HEK293 (cell line): Measurements from ENCODE around the gene FRAS1.
"Not testable (repeated sequence)": the region's sequence is repeated elsewhere in the genome, so short reads cannot be mapped to it uniquely, and the experiment has no call there.

Experiments used
- CTCF ChIA-PET: fragments of 350-600 bp; formaldehyde crosslinking; extraction: SDS; loops from one replicate; lab custom pipeline; 2021; ENCODE audit warnings: antibody characterized with exemption; lab: Yijun Ruan, JAX
- POLR2A ChIA-PET: fragments of 300-600 bp; formaldehyde crosslinking; extraction: SDS; loops from one replicate; lab custom pipeline; 2020; ENCODE audit warnings: antibody characterized with exemption, inconsistent platforms; lab: Yijun Ruan, JAX
- H3K27ac ChIP-seq: fragments of 200-500 bp; sonication (Bioruptor generic); 2 replicates; pipeline ENCODE4 v1.5.1; 2014; ENCODE audit warnings: low read depth, low read length, control low read depth, inconsistent platforms; ENCODE audit errors: extremely low read depth
- H3K36me3 ChIP-seq, 2 experiments: fragments of 200-500 bp in 1 of 2; sonication (Bioruptor generic) in 1 of 2; 1 replicate in 1 of 2; 2 replicates in 1 of 2; pipeline ENCODE4 v1.5.1; 2014 to 2017; ENCODE audit warnings: inconsistent platforms in 2 of 2, low read length in 2 of 2; ENCODE audit not compliant: control insufficient read depth in 2 of 2, insufficient read depth in 1 of 2
- H3K4me1 ChIP-seq: fragments of 200-500 bp; sonication (Bioruptor generic); 2 replicates; pipeline ENCODE4 v1.5.1; 2014; ENCODE audit warnings: mild to moderate bottlenecking, low read length, inconsistent platforms; ENCODE audit not compliant: control insufficient read depth, insufficient read depth
- H3K4me3 ChIP-seq: 2 replicates; pipeline ENCODE4 v1.5.1; 2011; ENCODE audit warnings: low read depth, mild to moderate bottlenecking, control low read depth, low read length, moderate library complexity
- H3K9me3 ChIP-seq: fragments of 200-500 bp; sonication (Bioruptor generic); 2 replicates; pipeline ENCODE4 v1.5.1; 2014; ENCODE audit warnings: low read depth, low read length, inconsistent platforms; ENCODE audit not compliant: control insufficient read depth, insufficient read depth
- EGR2 ChIP-seq: fragments of 450-650 bp; formaldehyde crosslinking; IDR thresholded peaks from 2 replicates; pipeline ENCODE4 v1.5.1; 2016; ENCODE audit warnings: low read depth, missing biosample characterization, missing genetic modification characterization
- FEZF1 ChIP-seq: fragments of 450-650 bp; formaldehyde crosslinking; IDR thresholded peaks from 2 replicates; pipeline ENCODE4 v1.5.1; 2016; ENCODE audit warnings: missing biosample characterization, missing genetic modification characterization
- PRDM1 ChIP-seq: fragments of 450-650 bp; formaldehyde crosslinking; IDR thresholded peaks from 2 replicates; pipeline ENCODE4; 2016; ENCODE audit warnings: missing biosample characterization, missing genetic modification characterization
- ZBTB17 ChIP-seq: fragments of 450-650 bp; formaldehyde crosslinking; IDR thresholded peaks from 2 replicates; pipeline ENCODE4 v1.5.1; 2016; ENCODE audit warnings: missing biosample characterization, missing genetic modification characterization
- ZFP69B ChIP-seq: fragments of 450-650 bp; formaldehyde crosslinking; IDR thresholded peaks from 2 replicates; pipeline ENCODE4 v1.5.1; 2016; ENCODE audit warnings: missing biosample characterization, missing genetic modification characterization
- ZIC2 ChIP-seq: fragments of 450-650 bp; formaldehyde crosslinking; IDR thresholded peaks from 2 replicates; pipeline ENCODE4 v1.5.1; 2016; ENCODE audit warnings: missing biosample characterization, missing genetic modification characterization
- ZNF341 ChIP-seq: fragments of 450-650 bp; formaldehyde crosslinking; IDR thresholded peaks from 2 replicates; pipeline ENCODE4; 2016; ENCODE audit warnings: low read depth, missing biosample characterization, missing genetic modification characterization
- ZNF394 ChIP-seq: fragments of 450-650 bp; formaldehyde crosslinking; IDR thresholded peaks from 2 replicates; pipeline ENCODE4 v1.5.1; 2016; ENCODE audit warnings: missing biosample characterization, missing genetic modification characterization, mild to moderate bottlenecking, moderate library complexity, borderline replicate concordance
- ZNF701 ChIP-seq: fragments of 450-650 bp; formaldehyde crosslinking; IDR thresholded peaks from 2 replicates; pipeline ENCODE4 v1.5.1; 2016; ENCODE audit warnings: missing biosample characterization, missing genetic modification characterization
- TF ChIP-seq, protein P1 (sequence below): fragments of 450-650 bp; formaldehyde crosslinking; IDR thresholded peaks from 2 replicates; pipeline ENCODE4 v1.5.1; 2016; ENCODE audit warnings: missing biosample characterization, missing genetic modification characterization
- TF ChIP-seq, protein P2 (sequence below): fragments of 450-650 bp; formaldehyde crosslinking; IDR thresholded peaks from 2 replicates; pipeline ENCODE4 v1.5.1; 2016; ENCODE audit warnings: missing biosample characterization, missing genetic modification characterization
- TF ChIP-seq, protein P3 (sequence below): fragments of 450-650 bp; formaldehyde crosslinking; IDR thresholded peaks from 2 replicates; pipeline ENCODE4 v1.5.1; 2017; ENCODE audit warnings: missing biosample characterization, missing genetic modification characterization

FRAS1 gene

DNA sequence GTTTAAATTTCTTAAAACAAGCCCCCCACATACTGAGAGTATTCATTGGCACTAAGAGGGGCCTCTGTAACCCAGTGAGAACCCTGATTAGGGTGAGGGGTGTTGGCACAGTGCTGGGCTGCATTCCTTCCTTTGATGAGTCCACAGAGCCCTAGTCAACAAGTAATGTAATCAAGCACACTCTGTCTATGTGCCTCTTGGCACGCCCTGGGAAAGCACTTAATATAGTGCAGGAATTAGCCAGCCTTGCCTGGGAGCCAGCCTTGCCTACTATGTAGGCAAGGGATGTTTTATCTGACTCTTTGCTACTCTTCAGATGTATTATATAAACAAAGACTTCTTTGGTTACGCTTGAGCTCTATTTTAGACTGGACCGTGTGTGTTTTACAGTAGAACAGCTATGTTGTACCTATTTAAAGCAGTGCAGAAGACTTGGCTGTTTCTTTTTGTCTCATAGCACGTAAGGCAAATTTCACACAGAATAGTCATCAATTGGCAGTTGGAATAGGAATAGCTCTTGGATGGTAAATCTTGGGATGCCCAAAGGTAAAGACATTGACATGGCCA lies 64.3 kb downstream of the FRAS1 start:
- Histone ChIP-seq H3K4me1 (no peaks in the 10 kb centered on the region), H3K9me3 (no peaks in the 10 kb centered on the region), H3K4me3 (no peak overlapping the region), H3K36me3 (no peaks in the 10 kb centered on the region), H3K27ac (no peak overlapping the region)
- CTCF ChIA-PET = no interaction called here
- TF ChIP-seq, protein P1, sequence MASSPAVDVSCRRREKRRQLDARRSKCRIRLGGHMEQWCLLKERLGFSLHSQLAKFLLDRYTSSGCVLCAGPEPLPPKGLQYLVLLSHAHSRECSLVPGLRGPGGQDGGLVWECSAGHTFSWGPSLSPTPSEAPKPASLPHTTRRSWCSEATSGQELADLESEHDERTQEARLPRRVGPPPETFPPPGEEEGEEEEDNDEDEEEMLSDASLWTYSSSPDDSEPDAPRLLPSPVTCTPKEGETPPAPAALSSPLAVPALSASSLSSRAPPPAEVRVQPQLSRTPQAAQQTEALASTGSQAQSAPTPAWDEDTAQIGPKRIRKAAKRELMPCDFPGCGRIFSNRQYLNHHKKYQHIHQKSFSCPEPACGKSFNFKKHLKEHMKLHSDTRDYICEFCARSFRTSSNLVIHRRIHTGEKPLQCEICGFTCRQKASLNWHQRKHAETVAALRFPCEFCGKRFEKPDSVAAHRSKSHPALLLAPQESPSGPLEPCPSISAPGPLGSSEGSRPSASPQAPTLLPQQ (tag by site-specific recombination) = no peak
- TF ChIP-seq, protein P2, sequence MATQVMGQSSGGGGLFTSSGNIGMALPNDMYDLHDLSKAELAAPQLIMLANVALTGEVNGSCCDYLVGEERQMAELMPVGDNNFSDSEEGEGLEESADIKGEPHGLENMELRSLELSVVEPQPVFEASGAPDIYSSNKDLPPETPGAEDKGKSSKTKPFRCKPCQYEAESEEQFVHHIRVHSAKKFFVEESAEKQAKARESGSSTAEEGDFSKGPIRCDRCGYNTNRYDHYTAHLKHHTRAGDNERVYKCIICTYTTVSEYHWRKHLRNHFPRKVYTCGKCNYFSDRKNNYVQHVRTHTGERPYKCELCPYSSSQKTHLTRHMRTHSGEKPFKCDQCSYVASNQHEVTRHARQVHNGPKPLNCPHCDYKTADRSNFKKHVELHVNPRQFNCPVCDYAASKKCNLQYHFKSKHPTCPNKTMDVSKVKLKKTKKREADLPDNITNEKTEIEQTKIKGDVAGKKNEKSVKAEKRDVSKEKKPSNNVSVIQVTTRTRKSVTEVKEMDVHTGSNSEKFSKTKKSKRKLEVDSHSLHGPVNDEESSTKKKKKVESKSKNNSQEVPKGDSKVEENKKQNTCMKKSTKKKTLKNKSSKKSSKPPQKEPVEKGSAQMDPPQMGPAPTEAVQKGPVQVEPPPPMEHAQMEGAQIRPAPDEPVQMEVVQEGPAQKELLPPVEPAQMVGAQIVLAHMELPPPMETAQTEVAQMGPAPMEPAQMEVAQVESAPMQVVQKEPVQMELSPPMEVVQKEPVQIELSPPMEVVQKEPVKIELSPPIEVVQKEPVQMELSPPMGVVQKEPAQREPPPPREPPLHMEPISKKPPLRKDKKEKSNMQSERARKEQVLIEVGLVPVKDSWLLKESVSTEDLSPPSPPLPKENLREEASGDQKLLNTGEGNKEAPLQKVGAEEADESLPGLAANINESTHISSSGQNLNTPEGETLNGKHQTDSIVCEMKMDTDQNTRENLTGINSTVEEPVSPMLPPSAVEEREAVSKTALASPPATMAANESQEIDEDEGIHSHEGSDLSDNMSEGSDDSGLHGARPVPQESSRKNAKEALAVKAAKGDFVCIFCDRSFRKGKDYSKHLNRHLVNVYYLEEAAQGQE (tag by site-specific recombination) = no peak
- no peak for TF ChIP-seq ZNF341 (tag by site-specific recombination)
- POLR2A ChIA-PET = no interaction called here

DNA sequence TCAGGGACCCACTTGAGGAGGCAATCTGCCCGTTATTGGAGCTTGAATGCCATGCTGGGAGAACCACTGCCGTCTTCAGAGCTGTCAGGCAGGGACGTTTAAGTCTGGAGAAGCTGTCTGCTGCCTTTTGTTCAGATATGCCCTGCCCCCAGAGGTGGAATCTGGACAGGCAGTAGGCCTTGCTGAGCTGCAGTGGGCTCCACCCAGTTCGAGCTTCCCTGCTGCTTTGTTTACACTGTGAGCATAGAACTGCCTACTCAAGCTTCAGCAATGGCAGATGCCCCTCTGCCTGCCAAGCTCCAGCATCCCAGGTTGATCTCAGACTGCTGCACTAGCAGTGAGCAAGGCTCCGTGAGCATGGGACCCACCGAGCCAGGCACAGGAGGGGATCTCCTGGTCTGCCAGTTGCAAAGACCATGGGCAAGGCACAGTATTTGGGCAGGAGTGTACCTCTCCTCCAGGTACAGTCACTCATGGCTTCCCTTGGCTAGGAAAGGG lies 68.8 kb downstream of the FRAS1 start:
- CTCF ChIA-PET = interaction anchor here (0.6 to 1.3 kb wide), 2 partner anchors 31 to 427 kb away, joined by 3 to 4 read pairs; no protein-coding TSS in a partner anchor
- H3K9me3 ChIP-seq, H3K4me3 ChIP-seq, POLR2A ChIA-PET, H3K36me3 ChIP-seq, H3K27ac ChIP-seq, H3K4me1 ChIP-seq: not testable (repeated sequence)
- TF ChIP-seq, protein P3, sequence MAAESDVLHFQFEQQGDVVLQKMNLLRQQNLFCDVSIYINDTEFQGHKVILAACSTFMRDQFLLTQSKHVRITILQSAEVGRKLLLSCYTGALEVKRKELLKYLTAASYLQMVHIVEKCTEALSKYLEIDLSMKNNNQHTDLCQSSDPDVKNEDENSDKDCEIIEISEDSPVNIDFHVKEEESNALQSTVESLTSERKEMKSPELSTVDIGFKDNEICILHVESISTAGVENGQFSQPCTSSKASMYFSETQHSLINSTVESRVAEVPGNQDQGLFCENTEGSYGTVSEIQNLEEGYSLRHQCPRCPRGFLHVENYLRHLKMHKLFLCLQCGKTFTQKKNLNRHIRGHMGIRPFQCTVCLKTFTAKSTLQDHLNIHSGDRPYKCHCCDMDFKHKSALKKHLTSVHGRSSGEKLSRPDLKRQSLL (tag by site-specific recombination) = peak; percentile 66; the same call in 1 of the 2 replicates
- TF ChIP-seq EGR2 (tag by site-specific recombination) (peak; percentile 18; the same call in 1 of the 2 replicates), ZIC2 (peak; percentile 23; the same call in 1 of the 2 replicates), FEZF1 (tag by site-specific recombination) (peak; percentile 47; the same call in 1 of the 2 replicates), ZNF394 (tag by site-specific recombination) (0 out of 2 replicates have a peak, but pooled peaks have one; percentile 14), ZBTB17 (tag by site-specific recombination) (peak; percentile 35; the same call in 1 of the 2 replicates), ZFP69B (tag by site-specific recombination) (peak; percentile 67)
- TF ChIP-seq, protein P1 (tag by site-specific recombination) = peak; percentile 76

DNA sequence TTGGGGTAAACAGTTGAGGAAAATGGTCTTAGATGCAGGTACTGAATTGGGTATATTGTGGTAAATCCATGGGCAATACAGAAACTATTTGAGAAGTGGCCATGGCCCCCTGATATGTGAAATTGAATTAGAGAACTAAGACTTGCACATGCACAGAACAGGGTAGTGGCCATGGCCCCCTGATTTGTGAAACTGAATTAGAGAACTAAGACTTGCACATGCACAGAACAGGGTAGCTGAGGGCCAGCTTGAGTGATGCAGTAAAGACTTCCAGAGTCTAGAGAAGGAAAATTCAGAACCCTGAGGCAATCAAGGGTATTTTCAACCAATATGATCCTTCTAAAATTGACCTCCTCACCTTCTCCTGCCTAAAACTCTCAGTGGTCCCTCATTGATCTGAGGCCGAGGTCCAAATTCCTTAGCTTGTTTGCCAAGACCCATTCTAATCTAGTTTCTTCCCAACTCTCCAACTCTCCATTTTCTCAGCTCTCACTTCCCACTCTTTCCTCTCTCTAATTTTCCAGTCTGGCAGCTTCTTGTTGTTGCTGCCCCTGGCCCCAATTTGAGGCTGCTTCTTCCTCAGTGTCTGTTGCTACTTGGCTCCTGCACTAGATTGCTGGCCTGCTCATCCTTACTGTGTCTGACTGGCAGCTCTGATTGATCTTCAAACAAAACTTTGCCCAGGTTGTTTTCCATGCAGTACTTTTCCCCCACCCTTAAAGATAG lies 72.4 kb downstream of the FRAS1 start:
- TF ChIP-seq ZNF701 (no peak), PRDM1 (tag by site-specific recombination) (peak; percentile 45; the same call in 1 of the 2 replicates)
- Histone ChIP-seq H3K4me3 (no peak overlapping the region), H3K27ac (no peak overlapping the region), H3K36me3 (no peaks in the 10 kb centered on the region), H3K4me1 (0 out of 2 replicates have a peak, but pooled peaks cover 2% of the 10 kb centered on the region), H3K9me3 (no peaks in the 10 kb centered on the region)
- CTCF ChIA-PET = interaction anchor here (0.8 to 1.0 kb wide), 2 partner anchors 26 to 69 kb away, joined by 3 to 4 read pairs; no protein-coding TSS in a partner anchor
- POLR2A ChIA-PET = no interaction called here
